Hematopoietic multipotent progenitor cell treated with erythropoietin and hydrocortisone succinate and interleukin-3 and kit ligand, for 6 days (in vitro differentiated cells): ENCODE measurements around the gene HSF5.

Experiments used
- DNase-seq: peaks from one replicate; pipeline ENCODE4 v3.0.0-alpha.2; 2015

The HSF5 gene

DNA sequence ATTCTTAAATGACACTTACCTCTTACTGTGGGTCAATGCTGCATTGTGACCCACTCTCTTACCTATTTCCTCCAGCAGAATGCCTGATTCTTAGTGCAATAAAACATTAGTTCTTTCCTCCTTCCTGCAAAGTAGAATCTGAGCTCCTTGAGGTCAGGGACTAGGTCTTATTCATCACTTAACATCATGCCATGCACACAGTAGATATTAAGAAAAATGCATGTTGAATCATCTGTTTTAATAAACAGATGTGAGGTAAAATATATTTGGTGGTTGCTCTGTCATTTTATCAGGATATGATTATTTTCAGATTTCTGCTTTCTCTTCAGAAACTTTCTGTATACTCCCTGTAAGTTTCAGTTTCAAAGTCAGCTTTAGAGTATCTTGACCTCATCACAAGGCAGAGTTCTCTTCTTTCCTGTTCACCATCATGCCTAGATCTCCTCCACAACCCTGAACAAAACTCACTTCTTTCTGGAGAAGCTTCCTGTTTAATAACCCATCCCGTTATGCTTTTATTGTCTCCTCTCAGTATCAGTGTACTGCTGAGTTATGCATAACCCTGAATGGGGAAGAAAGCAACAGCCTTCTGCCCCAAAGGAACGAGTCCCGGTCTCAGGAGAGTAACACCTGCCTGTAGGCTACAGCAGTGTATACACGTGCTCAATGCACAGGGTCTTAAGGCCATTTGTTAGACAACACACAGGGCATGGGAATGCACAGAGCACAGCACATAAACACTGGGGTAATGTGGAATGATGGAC is 105.9 kb downstream of the HSF5 start:
- DNase-seq = no peak

DNA sequence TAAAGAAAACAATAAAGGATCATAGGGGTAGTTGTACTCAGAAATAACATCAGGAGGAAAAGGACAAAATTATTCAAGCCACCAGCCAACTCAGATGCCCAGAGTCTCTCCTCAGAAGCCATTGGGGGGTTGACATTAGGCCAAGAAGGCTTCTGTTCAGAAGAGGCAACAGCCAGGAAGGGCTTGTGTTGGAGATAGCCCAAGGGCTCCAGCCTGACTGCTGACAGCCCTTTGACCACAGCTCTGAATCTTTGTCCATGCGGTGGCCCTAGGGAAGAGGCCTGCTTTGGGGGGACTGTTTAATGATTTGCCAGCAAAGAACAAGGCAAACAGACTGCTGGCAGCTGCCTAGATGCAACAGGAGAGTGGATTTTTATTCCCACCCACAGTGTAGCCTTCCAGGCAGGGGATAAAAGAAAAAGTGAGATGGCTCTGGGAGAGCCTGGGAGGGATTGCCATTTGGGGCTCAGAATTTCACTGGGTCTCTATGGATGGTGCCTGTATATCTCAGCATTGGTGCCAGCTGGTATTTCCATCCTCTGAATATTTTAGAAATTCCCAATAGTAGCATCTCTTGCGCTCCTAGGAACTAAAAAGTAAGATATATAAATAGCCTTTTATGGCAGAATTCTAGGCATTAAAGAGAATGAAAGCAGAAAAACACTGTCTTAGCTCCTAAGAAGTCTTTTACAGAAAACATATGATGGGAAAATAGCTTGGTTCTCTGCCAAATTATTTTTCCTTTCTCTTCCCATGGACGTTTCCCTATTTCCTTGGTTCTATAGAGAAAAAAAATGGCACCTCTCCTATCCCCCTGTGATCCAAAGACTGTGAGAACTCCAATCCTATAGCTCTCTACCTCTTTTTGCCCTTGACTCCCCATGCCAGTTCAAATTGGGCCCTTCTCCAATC is 106.8 kb downstream of the HSF5 start:
- DNase-seq = no peak

DNA sequence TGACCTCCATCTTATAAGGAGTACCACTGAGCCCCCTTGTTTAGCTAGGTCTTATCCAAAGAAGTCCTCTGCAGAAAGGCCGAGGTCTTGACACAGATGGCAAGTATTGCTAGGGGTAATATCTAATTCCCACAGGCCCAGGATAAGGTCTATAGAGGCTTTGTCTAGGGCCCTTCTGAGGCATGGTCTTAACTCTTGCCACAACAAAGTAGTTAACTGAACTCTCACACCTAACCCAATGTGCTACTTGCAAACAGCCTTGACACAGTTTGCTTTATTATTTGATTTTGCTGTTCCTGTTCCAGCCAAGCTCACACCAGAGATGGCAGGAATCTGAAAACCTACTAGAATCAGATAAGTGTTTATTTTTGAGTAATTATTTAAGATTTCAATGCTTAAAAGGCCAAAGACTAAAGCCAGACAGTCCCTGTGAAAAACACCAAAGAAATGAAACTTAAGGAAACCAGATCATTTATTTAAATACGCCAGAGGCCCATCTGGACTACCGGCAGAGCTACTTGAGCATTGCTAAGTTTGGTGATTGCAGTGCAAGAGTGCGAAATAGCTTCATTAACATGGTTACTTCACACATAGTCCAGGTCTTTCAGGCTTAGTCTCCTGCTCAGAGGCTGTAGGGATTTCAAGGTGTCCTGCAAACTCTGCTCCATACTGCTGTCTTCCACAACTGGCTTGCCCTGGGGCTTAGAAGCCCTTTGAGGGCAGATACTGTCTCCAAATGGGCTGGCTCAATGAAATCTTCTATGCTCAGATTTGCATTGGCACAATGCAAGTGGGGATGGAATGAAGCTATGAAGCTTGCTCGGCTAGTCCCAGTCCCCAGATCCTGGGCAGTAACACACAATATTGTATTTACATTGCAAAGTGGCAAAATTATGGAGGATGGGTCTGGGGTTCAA is 107.7 kb downstream of the HSF5 start:
- DNase-seq = no peak

DNA sequence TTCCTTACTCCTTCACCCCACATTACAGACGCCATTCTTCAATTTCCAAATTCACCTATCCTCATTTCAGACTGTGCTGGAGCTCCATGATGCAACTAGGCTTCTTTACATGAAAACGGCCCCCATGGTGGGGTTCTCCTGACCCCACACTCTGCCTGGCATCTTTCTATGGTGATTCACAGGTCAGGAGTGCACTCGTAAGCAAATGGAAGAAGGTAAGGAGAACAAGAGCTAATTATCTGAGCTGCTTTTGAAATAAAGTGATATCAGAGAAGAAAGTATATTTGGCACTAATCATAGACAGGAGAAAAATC is 108.7 kb downstream of the HSF5 start:
- no peak for DNase-seq

DNA sequence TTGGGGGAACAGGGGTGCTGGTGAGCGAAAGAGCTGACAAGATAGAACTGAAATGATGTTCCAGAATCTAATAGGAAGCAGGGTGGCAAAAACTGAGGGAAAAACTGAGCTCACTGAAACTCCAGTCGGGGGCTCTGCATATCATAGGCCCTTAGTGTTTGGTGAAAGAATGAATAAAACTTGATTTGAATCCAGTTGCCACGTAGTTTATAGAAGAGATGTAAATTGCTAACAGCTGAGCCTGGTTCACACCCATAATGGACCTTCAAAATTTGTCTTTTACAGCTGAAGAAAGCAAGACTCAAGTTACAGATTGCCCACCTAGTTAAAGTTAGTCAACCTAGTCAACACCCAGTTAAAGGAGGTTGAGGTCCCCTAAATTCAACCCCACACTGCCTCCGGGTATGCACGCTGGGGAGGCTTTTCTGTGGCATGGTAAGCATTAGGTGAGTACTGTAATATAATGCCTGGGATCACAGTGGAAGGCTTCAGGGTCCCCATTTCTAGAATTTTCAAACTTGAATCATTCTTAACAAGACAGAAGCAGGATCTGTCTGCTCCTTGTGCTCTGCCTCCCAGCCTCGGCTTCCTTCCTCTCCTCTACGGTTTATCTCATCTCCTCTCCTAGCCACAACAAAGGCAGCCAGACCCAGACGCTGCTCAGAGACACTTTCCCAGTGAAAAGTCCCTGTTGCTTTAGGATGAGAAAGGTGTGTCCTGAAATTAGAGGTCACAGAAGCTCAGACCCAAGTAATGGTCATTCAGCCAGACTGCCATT is 109.3 kb downstream of the HSF5 start:
- DNase-seq = peak; percentile 49

DNA sequence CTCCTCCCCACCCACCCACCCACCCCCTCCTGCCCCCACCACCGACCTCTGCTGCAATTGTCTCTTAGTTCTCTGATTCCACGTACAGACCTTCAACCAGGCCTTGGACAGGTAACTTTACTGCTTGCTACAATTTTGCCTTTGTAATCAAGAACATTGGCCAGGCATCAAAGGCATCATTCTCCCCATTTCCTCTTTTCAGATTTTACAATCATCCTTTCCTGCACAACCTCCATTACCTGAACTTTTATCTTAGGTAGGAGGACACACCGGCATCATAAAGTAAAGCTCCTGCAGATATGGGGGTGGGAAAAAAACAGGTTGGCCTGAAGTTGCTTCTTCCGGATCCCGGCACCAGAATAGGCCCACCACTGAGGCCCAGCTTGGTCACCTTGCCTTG is 110.5 kb downstream of the HSF5 start:
- no peak for DNase-seq

DNA sequence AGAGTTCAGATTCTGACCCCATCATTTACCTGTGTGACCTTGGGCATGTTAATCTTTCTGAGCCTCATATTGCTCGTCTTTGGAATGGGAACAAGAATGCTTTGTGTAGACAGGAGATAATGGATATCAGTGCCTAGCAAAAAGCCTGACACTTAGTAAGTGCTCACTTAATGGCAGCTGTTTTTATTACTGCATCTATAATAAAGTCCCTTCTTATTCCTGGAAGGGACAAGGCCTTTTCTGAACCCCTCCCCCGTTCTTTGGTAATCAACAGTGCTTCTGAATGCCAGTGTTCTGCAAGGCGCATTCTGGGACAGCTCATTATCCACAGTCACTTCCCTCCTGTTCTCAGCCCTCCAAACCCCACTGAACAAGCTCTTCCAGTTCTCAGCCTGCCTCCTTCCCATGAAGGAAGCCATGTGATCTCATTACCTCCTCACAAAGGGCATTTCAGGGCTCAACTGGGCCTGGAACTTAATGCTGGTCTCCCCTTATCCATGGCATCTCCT is 111.1 kb downstream of the HSF5 start:
- DNase-seq = peak; percentile 58

DNA sequence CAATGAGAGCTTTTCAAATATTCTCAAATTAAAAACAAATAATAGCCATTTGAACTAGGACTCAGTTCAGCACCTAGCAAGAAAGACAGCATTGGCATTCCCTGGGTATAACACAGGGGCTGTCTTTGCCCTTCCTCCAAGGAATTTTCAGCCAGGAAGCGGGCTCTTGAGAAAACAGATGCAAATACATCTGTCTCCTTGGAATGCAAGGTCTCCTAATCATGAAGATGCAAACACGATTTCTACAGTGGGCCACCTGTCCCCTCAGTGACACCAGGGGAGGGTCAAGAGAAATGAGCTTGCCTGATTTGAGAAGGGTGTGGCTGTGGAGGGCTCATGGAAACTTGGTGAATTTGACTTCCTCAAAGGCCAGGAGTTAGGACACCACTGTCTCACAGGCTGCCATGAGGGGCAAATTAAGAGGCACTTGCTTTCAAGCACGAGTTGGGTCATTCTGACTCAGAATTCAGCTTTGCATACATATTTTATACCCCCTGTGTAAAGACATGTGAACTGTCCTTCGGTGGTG is 111.7 kb downstream of the HSF5 start:
- no peak for DNase-seq

DNA sequence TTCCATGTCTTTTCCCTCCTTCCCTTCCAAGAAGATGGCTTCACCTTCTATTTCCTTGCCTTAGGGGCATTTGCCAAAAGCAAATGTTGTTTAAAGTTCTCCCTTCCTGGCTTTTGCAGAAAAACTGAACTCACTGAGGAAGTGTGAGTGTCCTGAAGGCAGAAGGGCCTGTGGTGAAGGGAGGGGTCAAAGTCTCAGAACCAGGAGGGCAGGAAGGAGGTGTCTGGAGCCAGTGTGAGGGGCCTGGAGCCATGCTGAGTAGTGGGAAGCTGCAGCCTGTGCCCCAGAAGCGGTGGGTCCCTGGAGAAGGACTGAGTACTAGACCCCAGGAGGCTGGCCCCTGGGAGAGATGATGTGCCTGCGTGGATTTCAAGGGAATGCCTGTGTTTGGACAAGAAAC is 112.4 kb downstream of the HSF5 start:
- DNase-seq = no peak

DNA sequence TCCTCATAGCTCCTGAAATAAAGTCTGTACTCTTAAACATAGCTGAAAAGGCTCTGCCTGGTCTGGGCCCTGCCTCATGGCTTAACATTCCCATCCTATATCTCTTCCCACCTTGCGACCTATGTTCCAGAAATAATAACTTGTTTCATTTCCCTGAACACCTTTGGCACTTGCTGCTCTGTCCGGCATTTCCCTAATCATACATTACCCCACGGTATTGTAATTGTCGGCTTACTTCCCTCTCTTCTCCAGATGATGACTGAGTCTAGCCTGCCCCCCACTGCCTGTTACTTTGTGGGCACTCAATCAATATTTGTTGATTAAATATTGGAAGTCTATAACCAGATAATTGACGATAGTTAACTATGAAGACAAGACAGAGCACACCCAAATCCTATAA is 113.0 kb downstream of the HSF5 start:
- DNase-seq = no peak

DNA sequence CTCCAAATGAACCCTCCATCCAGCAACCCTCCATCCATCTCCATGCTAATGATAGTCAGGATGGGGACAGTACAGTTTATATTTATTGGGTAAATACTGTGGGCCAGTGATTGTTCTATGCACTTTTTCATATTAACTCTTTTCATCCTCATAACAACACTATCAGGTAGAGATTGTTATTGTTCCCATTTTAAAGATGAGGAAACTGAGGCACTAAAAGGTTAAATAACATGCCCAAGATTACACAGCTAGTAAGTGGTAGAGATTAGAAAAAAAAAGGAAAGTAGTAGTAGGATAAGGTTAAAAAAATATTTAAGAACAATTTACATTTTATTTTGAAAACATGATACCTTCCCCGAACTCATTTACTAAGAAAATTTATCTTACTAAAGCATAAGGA is 114.3 kb downstream of the HSF5 start:
- DNase-seq = no peak

DNA sequence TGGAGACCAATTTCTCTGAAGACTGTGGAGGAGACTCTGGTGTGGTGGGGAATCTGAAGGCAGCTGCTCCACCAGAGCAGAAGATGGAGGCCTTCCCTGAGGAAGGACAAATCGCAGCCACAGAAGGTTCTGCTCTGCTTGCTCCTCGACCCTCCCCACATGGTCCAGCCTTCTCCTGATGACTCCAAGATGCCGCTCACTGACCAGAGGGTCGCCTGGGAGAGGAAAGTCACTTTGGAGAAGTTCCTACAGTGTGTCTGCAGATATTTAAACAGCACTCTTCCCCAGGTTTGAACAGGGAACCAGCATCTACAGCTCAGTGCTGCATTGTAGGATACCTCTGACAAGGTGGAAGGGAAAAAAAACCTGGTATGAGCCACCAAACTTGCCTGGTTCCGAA is 115.2 kb downstream of the HSF5 start:
- DNase-seq = no peak

DNA sequence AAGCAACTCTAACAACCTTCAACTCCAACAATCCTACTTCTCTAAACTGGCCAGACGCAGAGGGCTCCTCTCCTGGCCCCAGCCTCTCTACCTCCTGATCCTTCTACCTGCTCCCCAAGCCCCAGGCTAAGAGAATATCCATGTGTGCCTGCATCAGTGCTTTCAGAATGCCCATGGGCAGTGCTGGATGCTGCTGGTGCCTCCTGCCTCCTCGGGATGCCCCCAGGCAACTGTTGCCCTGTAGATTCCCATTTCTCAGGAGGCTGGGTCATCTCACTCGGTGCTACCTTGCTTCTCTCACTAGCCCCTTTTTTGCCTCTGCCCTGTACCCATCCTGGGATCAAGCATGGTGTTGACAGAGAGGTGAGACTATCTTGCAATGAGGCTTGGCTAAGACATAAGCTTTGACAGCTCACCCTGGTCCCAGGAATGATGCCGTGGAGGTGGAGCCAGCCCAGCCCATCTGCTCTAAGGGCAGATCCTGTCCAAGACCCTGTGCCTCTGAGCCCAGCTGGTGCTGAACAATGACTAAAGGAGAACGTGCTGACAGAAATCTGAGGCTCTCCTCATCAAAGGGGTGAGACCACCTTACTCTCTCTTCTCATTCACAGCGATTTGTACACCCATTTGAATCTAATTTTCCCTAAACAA is 116.8 kb downstream of the HSF5 start:
- DNase-seq = no peak

DNA sequence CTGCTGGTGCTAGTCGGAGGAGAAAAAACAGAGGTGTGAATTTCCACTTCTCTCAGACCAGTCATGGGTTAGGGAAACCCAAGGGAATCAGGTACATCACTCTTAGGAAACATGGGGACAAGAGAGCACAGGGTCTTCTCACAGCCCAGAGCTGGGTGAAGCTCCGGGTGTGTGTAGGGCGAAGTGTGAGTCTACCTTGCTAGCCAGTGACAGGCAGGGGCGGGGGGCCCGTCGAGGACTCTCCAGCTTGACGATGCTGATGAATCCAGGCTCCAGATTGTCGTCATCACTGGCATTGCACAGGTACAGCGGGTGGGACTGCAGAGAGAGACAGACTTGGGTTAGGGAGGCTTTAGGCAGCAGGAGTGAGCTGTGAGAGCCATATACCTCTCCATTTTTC is 117.5 kb downstream of the HSF5 start:
- DNase-seq = no peak

DNA sequence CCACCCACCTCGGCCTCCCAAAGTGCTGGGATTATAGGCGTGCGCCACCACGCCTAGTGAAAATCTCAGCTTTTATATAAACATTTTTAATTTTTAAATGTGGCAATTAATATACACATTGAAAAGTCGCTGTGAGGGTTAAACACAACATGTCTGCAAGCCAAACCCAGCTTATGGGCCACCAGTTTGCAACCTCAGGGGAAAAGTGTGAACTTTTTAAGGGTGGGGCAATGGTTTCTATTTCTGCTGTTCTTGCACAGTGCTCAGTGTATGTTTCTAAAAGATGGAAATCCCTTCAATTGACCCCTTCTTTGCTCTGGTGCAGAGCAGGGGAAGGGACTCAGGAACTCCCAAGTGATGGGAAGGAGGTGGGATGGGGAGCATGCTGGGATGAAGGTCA is 117.9 kb downstream of the HSF5 start:
- DNase-seq = no peak
